Colonic mucosa (tissue), 4 donors: ENCODE results near the gene EML6. TPM values are rescaled to one million over a fixed set of nuclear protein-coding genes. Genes with fewer than 3 reads are reported as not detected.

Experiments
- DNase-seq: peaks from one replicate; pipeline ENCODE4 v3.0.0-alpha.2; 2020
- H3K27ac ChIP-seq: fragments of 200-600 bp; one replicate; pipeline ENCODE4 v1.8.0; 2021
- H3K27me3 ChIP-seq: fragments of 200-600 bp; one replicate; pipeline ENCODE4 v1.8.0; 2021
- H3K36me3 ChIP-seq: fragments of 200-600 bp; one replicate; pipeline ENCODE4 v1.8.0; 2021
- H3K4me1 ChIP-seq: fragments of 200-600 bp; one replicate; pipeline ENCODE4 v1.8.0; 2021; ENCODE audit warnings: mild to moderate bottlenecking
- H3K4me3 ChIP-seq: fragments of 200-600 bp; one replicate; pipeline ENCODE4 v1.8.0; 2021
- H3K9ac ChIP-seq, 2 donors: one replicate each; pipeline ENCODE4 v1.7.0; 2013; ENCODE audit warnings: control low read depth in 2 of 2, low read depth in 2 of 2, low read length in 2 of 2
- H3K9me3 ChIP-seq: fragments of 200-600 bp; one replicate; pipeline ENCODE4 v1.8.0; 2021
- CTCF ChIP-seq: fragments of 200-600 bp; IDR thresholded peaks from one replicate; pipeline ENCODE4 v1.8.0; 2022; ENCODE audit warnings: antibody characterized with exemption, mild to moderate bottlenecking
- intact Hi-C: fragments of 100-400 bp; cut with DNase I; formaldehyde crosslinking; loops from one replicate; pipeline ENCODE4 v1.14.1; 2022
- total RNA-seq, 2 donors: library from RNA; stranded (reverse); fragmentation: NEBNext Ultra II Directional in 1 of 2; extraction: Animal tissue kit (Norgen Biotek cat#: 25700) in 1 of 2; gene quantifications; one replicate each; pipeline ENCODE4 v1.2.1, GENCODE V29; 2021
- donor health status: healthy.
- donor health status: DM: no; HTN: no; CAD: no.
- donor health status: DM: no; HTN: no; CAD: no.

EML6 gene
- total RNA-seq, 2 donors from 2014 or later = 2.1 to 2.5 TPM

GRCh38 chr2:54925022-54925421, 201.6 kb downstream of the EML6 start:
- Histone ChIP-seq H3K36me3 (no peaks in the 10 kb centered on the region), H3K4me1 (no peaks in the 10 kb centered on the region), H3K9me3 (no peaks in the 10 kb centered on the region), H3K27me3 (no peaks in the 10 kb centered on the region), H3K27ac (no peak overlapping the region), H3K9ac (no peak overlapping the region), H3K4me3 (no peak overlapping the region)
- no peak for TF ChIP-seq CTCF
- intact Hi-C loops = no loop called here
- DNase-seq = no peak

GRCh38 chr2:54927085-54927750, 203.8 kb downstream of the EML6 start:
- intact Hi-C loops = no loop called here
- H3K9me3 ChIP-seq = no peaks in the 10 kb centered on the region
- H3K27me3 ChIP-seq = no peaks in the 10 kb centered on the region
- DNase-seq = no peak
- TF ChIP-seq CTCF = no peak
- H3K4me3 ChIP-seq = no peak overlapping the region
- no peak overlapping the region for H3K27ac ChIP-seq
- H3K4me1 ChIP-seq = no peaks in the 10 kb centered on the region
- no peak overlapping the region for H3K9ac ChIP-seq
- no peaks in the 10 kb centered on the region for H3K36me3 ChIP-seq

- H3K36me3 ChIP-seq = no peaks in the 10 kb centered on the region
- H3K27ac ChIP-seq = no peak overlapping the region
- intact Hi-C loops = no loop called here
- H3K4me1 ChIP-seq = no peaks in the 10 kb centered on the region
- H3K27me3 ChIP-seq = no peaks in the 10 kb centered on the region
- H3K4me3 ChIP-seq = no peak overlapping the region
- no peaks in the 10 kb centered on the region for H3K9me3 ChIP-seq
- no peak overlapping the region for H3K9ac ChIP-seq
- no peak for DNase-seq
- TF ChIP-seq CTCF = no peak
Observed at GRCh38 chr2:54927751-54928615, 204.5 kb downstream of the EML6 start.

- Histone ChIP-seq H3K9ac (no peak overlapping the region), H3K9me3 (no peaks in the 10 kb centered on the region)
Observed at GRCh38 chr2:54928719-54929118, 205.3 kb downstream of the EML6 start.

GRCh38 chr2:54931473-54931872, 208.0 kb downstream of the EML6 start:
- H3K27ac ChIP-seq = no peak overlapping the region
- no peak overlapping the region for H3K9ac ChIP-seq
- no peak for DNase-seq

More at GRCh38 chr2:54928719-54929118, 205.3 kb downstream of the EML6 start:
- H3K27ac ChIP-seq = no peak overlapping the region
- no peaks in the 10 kb centered on the region for H3K27me3 ChIP-seq
- H3K36me3 ChIP-seq = no peaks in the 10 kb centered on the region
- intact Hi-C loops = no loop called here
- no peak for TF ChIP-seq CTCF
- DNase-seq = no peak
- no peaks in the 10 kb centered on the region for H3K4me1 ChIP-seq
- H3K4me3 ChIP-seq = no peak overlapping the region

More at GRCh38 chr2:54931473-54931872, 208.0 kb downstream of the EML6 start:
- no peak for TF ChIP-seq CTCF
- Histone ChIP-seq H3K9me3 (no peaks in the 10 kb centered on the region), H3K4me3 (no peak overlapping the region), H3K27me3 (no peaks in the 10 kb centered on the region), H3K36me3 (no peaks in the 10 kb centered on the region), H3K4me1 (no peaks in the 10 kb centered on the region)
- intact Hi-C loops = no loop called here
